ENCODE results near the gene JAKMIP3. TPM values are rescaled to one million over a fixed set of nuclear protein-coding genes. Genes with fewer than 3 reads are reported as not detected.

JAKMIP3 gene
- total and polyA plus RNA-seq, 9 of the 15 experiments (the other 6 are each of a cell fraction or from before 2014, with no cell fraction given): 0.04 TPM; not detected in 8

DNA sequence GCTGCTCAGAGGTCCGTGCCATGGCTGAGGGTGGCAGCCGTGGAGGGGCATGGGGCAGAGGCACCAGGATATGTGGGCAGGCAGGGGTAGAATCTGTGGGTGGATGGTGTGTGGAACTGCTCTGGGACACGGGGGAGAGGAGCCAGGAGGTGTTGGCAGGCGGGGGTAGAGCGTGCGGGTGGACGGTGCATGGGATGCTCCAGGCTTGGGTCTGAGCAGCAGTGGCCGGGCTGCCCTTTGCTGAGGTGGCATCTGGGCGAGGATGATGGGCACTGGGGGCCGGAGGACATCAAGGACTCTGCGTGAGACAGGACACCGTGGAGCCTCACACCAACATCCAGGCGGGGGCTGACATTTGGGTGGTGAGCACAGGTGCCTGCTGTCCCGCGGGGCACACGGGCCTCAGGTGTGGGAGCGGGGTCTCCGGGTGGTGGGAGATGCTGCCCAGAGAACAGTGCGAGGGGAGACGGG, 46.2 kb downstream of the JAKMIP3 start (continued):
- TF ChIP-seq, protein P1, sequence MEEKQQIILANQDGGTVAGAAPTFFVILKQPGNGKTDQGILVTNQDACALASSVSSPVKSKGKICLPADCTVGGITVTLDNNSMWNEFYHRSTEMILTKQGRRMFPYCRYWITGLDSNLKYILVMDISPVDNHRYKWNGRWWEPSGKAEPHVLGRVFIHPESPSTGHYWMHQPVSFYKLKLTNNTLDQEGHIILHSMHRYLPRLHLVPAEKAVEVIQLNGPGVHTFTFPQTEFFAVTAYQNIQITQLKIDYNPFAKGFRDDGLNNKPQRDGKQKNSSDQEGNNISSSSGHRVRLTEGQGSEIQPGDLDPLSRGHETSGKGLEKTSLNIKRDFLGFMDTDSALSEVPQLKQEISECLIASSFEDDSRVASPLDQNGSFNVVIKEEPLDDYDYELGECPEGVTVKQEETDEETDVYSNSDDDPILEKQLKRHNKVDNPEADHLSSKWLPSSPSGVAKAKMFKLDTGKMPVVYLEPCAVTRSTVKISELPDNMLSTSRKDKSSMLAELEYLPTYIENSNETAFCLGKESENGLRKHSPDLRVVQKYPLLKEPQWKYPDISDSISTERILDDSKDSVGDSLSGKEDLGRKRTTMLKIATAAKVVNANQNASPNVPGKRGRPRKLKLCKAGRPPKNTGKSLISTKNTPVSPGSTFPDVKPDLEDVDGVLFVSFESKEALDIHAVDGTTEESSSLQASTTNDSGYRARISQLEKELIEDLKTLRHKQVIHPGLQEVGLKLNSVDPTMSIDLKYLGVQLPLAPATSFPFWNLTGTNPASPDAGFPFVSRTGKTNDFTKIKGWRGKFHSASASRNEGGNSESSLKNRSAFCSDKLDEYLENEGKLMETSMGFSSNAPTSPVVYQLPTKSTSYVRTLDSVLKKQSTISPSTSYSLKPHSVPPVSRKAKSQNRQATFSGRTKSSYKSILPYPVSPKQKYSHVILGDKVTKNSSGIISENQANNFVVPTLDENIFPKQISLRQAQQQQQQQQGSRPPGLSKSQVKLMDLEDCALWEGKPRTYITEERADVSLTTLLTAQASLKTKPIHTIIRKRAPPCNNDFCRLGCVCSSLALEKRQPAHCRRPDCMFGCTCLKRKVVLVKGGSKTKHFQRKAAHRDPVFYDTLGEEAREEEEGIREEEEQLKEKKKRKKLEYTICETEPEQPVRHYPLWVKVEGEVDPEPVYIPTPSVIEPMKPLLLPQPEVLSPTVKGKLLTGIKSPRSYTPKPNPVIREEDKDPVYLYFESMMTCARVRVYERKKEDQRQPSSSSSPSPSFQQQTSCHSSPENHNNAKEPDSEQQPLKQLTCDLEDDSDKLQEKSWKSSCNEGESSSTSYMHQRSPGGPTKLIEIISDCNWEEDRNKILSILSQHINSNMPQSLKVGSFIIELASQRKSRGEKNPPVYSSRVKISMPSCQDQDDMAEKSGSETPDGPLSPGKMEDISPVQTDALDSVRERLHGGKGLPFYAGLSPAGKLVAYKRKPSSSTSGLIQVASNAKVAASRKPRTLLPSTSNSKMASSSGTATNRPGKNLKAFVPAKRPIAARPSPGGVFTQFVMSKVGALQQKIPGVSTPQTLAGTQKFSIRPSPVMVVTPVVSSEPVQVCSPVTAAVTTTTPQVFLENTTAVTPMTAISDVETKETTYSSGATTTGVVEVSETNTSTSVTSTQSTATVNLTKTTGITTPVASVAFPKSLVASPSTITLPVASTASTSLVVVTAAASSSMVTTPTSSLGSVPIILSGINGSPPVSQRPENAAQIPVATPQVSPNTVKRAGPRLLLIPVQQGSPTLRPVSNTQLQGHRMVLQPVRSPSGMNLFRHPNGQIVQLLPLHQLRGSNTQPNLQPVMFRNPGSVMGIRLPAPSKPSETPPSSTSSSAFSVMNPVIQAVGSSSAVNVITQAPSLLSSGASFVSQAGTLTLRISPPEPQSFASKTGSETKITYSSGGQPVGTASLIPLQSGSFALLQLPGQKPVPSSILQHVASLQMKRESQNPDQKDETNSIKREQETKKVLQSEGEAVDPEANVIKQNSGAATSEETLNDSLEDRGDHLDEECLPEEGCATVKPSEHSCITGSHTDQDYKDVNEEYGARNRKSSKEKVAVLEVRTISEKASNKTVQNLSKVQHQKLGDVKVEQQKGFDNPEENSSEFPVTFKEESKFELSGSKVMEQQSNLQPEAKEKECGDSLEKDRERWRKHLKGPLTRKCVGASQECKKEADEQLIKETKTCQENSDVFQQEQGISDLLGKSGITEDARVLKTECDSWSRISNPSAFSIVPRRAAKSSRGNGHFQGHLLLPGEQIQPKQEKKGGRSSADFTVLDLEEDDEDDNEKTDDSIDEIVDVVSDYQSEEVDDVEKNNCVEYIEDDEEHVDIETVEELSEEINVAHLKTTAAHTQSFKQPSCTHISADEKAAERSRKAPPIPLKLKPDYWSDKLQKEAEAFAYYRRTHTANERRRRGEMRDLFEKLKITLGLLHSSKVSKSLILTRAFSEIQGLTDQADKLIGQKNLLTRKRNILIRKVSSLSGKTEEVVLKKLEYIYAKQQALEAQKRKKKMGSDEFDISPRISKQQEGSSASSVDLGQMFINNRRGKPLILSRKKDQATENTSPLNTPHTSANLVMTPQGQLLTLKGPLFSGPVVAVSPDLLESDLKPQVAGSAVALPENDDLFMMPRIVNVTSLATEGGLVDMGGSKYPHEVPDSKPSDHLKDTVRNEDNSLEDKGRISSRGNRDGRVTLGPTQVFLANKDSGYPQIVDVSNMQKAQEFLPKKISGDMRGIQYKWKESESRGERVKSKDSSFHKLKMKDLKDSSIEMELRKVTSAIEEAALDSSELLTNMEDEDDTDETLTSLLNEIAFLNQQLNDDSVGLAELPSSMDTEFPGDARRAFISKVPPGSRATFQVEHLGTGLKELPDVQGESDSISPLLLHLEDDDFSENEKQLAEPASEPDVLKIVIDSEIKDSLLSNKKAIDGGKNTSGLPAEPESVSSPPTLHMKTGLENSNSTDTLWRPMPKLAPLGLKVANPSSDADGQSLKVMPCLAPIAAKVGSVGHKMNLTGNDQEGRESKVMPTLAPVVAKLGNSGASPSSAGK (IDR thresholded peaks at IDR 0.05): no peak
- TF ChIP-seq CHAMP1 (IDR thresholded peaks at IDR 0.05) (no peak), RBM14 (IDR thresholded peaks at IDR 0.05; ENCODE audit: borderline replicate concordance, insufficient read depth, low read depth, low read length) (no peak), ZNF57 (CRISPR knock-in tag; IDR thresholded peaks at IDR 0.05) (no peak), KAT8 (IDR thresholded peaks at IDR 0.05; ENCODE audit: low read depth) (no peak), PURB (CRISPR knock-in tag; IDR thresholded peaks at IDR 0.05; ENCODE audit: low read depth) (no peak), MIER1 (IDR thresholded peaks at IDR 0.05; ENCODE audit: low read depth) (no peak)
- TF ChIP-seq, protein P2, sequence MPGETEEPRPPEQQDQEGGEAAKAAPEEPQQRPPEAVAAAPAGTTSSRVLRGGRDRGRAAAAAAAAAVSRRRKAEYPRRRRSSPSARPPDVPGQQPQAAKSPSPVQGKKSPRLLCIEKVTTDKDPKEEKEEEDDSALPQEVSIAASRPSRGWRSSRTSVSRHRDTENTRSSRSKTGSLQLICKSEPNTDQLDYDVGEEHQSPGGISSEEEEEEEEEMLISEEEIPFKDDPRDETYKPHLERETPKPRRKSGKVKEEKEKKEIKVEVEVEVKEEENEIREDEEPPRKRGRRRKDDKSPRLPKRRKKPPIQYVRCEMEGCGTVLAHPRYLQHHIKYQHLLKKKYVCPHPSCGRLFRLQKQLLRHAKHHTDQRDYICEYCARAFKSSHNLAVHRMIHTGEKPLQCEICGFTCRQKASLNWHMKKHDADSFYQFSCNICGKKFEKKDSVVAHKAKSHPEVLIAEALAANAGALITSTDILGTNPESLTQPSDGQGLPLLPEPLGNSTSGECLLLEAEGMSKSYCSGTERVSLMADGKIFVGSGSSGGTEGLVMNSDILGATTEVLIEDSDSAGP (CRISPR knock-in tag; IDR thresholded peaks at IDR 0.05): no peak
- TF ChIP-seq, protein P3, sequence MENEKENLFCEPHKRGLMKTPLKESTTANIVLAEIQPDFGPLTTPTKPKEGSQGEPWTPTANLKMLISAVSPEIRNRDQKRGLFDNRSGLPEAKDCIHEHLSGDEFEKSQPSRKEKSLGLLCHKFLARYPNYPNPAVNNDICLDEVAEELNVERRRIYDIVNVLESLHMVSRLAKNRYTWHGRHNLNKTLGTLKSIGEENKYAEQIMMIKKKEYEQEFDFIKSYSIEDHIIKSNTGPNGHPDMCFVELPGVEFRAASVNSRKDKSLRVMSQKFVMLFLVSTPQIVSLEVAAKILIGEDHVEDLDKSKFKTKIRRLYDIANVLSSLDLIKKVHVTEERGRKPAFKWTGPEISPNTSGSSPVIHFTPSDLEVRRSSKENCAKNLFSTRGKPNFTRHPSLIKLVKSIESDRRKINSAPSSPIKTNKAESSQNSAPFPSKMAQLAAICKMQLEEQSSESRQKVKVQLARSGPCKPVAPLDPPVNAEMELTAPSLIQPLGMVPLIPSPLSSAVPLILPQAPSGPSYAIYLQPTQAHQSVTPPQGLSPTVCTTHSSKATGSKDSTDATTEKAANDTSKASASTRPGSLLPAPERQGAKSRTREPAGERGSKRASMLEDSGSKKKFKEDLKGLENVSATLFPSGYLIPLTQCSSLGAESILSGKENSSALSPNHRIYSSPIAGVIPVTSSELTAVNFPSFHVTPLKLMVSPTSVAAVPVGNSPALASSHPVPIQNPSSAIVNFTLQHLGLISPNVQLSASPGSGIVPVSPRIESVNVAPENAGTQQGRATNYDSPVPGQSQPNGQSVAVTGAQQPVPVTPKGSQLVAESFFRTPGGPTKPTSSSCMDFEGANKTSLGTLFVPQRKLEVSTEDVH (IDR thresholded peaks at IDR 0.05; ENCODE audit: low read depth, partially characterized antibody): no peak

Measured in K562 (cell line).